Bronchial epithelial cell (primary cell): ENCODE results near the gene KCNC4. TPM values are rescaled to one million over a fixed set of nuclear protein-coding genes. Genes with fewer than 3 reads are reported as not detected.

ENCODE experiments used
- DNase-seq: peaks from one replicate; pipeline ENCODE4 v3.0.0-alpha.2; 2010; ENCODE audit warnings: low read depth
- FAIRE-seq: peaks from 2 replicates; lab custom pipeline; 2011; peaks lifted over from hg19 to GRCh38; lab: Jason Lieb, UNC
- H3K27me3 ChIP-seq: 2 replicates; pipeline ENCODE4 v1.5.1; 2011; ENCODE audit warnings: low read length; ENCODE audit not compliant: control insufficient read depth, insufficient read depth
- H3K36me3 ChIP-seq: 2 replicates; pipeline ENCODE4 v1.5.1; 2011; ENCODE audit warnings: low read length; ENCODE audit not compliant: control insufficient read depth, insufficient read depth
- H3K4me3 ChIP-seq: 2 replicates; pipeline ENCODE4 v1.5.1; 2011; ENCODE audit warnings: mild to moderate bottlenecking, low read depth, low read length, control low read depth
- total RNA-seq: library from RNA; depleted of rRNA; stranded (reverse); fragments of >200 nt; gene quantifications from 2 replicates; pipeline ENCODE4 v1.2.1, GENCODE V29; 2014
- TF ChIP-seq, protein P1 (sequence below): IDR thresholded peaks from 2 replicates; pipeline ENCODE4 v1.5.1; 2011; ENCODE audit warnings: mild to moderate bottlenecking, moderate library complexity, low read length, control low read depth, inconsistent platforms; ENCODE audit not compliant: insufficient read depth, severe bottlenecking

KCNC4 gene
- total RNA-seq, 1 donor from 2014 or later, result 0.53 TPM

DNA sequence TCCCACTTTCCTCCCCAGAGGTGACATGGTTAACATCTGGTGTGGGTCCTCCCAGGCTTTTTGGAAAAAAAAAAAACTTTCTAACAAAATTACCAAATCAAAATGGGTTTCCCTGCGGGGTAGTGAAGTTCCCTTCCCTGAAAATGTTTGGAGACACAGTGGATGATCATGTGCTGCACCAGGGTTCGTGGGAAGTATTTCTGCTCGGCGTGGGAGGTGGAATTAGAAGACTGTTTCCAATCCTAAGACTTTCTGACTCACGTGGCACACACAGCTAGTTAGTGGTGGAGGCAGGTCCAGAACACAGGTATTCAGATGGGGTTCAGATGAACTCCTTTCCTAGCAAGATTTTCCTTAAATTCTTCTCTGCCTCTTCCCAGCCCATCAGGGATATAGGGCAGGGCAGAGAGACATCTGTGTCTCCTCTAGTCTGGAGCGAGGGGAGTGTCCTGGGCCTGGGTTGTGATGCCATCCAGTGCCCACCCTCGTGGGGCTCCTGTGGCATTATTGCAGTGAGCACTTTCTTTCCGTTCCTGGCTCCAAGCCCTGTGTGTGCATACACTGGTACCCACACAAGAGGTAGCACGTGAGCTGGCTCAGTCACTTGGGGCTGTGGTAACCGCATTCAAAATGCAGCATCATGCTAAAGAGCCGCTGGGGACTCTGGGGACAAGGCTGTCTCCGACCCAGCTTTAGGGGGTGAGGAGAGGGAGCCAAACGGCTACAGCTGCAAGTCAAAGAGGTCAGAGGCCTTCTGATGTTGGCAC, 27.5 kb downstream of the KCNC4 start:
- Histone ChIP-seq H3K4me3 (no peak overlapping the region), H3K36me3 (no peaks in the 10 kb centered on the region), H3K27me3 (no peaks in the 10 kb centered on the region)
- DNase-seq (no peak), FAIRE-seq (no peak)
- TF ChIP-seq, protein P1, sequence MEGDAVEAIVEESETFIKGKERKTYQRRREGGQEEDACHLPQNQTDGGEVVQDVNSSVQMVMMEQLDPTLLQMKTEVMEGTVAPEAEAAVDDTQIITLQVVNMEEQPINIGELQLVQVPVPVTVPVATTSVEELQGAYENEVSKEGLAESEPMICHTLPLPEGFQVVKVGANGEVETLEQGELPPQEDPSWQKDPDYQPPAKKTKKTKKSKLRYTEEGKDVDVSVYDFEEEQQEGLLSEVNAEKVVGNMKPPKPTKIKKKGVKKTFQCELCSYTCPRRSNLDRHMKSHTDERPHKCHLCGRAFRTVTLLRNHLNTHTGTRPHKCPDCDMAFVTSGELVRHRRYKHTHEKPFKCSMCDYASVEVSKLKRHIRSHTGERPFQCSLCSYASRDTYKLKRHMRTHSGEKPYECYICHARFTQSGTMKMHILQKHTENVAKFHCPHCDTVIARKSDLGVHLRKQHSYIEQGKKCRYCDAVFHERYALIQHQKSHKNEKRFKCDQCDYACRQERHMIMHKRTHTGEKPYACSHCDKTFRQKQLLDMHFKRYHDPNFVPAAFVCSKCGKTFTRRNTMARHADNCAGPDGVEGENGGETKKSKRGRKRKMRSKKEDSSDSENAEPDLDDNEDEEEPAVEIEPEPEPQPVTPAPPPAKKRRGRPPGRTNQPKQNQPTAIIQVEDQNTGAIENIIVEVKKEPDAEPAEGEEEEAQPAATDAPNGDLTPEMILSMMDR, result no peak

DNA sequence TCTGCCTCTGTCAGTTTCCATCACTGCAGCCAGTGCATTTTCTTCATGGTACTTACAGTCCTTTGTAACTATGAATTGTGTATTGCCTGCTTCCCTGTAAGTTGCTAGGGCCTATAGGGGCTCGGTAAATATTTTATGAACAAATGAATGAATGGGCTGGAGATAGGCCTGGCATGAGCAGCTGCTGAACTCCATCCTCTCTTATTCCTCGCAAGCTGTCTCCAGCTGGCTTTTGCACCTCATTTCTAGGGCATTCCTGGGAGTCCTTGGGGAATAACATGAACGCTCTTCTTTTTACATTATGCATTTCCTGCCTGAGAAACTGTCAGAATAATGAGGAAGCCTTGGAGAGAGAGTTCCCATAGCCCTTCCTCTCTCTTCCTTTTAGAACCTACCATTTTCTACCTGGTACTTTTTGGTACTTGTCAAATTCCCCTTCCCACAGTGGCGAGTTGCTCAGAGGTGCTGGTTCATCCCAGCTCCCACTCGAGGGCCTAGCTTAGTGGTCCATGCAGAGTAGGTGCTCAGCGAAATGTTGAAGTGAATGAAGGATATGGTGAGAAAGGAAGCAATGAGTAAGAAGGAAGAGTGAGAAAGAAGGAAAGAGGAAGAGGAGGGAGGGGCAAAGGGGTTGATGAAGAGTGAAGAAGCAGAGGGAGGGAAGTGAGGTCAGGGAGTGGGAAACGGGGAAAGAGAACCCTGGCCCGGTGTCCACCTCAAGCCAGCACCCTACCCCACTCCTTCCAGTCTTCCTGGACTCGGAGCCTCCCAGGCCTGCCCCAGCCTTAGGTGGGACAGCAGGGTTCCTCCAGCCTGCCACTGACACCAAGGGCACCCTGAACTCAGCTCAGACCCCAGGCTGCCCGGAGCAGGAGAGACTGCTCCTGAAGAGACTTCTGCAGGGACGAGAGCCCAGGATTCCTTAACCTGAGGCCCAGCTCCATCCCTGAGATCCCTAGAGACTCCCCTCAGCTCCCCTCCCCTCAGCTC, 29.6 kb downstream of the KCNC4 start:
- no peak overlapping the region for H3K4me3 ChIP-seq
- H3K27me3 ChIP-seq, result no peaks in the 10 kb centered on the region
- TF ChIP-seq, protein P1, result no peak
- no peak for FAIRE-seq
- DNase-seq, result no peak
- H3K36me3 ChIP-seq, result no peaks in the 10 kb centered on the region

DNA sequence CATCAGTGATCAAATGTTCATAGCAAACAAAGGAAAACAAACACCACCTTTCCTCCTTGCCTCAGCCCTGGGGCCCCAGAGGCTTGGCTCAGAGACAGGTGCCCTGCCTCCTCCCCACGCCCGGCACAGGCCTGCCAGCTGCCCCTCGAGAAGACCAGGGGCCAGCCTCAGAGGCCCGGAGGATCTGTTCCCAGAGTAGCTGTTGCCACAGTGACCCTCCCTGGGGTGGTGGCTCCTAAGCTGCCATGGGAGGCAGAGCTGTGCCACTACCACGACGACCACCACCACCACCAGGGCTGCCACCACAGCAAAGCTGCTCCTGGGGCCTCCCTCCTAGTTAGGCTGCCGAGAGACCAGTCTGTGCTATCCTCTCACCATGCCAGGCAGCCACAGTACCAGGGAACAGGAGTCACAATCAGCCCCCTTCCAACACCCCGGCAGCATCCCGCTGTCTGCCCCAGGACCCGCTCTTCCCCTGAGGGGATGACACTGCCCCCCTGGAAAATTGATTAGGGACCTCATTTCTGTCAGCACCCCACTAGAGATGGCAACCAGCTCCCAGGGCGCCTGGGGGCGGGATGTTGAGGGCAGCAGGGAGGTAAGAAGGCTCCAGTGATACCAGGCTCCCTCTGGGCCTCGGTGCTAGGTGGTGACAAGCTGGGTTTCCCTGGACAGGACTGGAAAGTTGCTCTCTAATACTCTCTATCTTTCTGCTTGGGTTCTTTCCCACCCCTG, 30.5 kb downstream of the KCNC4 start:
- FAIRE-seq (no peak), DNase-seq (no peak)
- Histone ChIP-seq H3K27me3 (no peaks in the 10 kb centered on the region), H3K4me3 (no peak overlapping the region), H3K36me3 (no peaks in the 10 kb centered on the region)
- TF ChIP-seq, protein P1, result no peak

DNA sequence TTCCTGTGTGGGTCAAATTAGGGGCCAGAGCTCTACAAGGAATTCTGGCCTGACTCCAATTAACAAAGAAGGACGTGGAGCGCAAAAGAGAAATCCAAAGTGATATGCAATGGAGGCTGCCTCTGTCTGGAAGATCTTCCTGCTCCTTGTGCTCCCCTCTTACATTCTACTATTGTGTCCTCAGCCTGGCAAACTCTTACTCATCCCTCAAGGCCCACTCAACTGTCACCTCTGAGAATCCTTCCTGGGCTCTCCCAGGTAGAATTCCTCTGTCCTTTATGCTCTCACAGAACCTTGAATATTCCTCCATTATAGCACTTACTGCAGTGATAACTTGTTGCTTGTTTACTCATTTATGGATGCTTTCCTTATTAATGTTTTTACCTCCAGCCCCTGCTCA, 31.4 kb downstream of the KCNC4 start:
- TF ChIP-seq, protein P1, result no peak
- no peaks in the 10 kb centered on the region for H3K36me3 ChIP-seq
- FAIRE-seq, result no peak
- H3K27me3 ChIP-seq, result no peaks in the 10 kb centered on the region
- DNase-seq, result no peak
- H3K4me3 ChIP-seq, result no peak overlapping the region

DNA sequence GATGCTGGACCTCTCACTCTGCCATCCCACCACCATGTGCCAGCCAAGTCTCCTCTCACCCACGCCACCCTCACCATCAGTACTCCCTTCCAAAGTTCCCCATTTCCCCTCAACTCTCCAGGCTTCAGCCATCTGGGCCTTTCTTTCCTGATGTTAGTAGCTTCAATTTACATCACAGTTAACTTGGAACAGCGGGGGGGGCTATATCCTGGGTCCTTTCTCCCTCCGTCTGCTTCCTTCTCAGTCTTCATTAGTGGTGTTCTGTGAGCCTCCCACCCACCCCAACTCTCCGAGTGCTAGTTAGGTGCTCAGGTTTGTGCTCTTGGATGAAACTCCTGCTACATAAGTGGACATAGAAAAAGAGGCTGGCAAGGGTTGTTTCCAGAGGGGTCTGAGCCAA, 31.9 kb downstream of the KCNC4 start:
- FAIRE-seq, result no peak
- no peak overlapping the region for H3K4me3 ChIP-seq
- H3K27me3 ChIP-seq, result no peaks in the 10 kb centered on the region
- TF ChIP-seq, protein P1, result no peak
- no peaks in the 10 kb centered on the region for H3K36me3 ChIP-seq
- no peak for DNase-seq
